SKM-1 (cell line): ENCODE results near the gene RXFP4.
A peak's percentile ranks its signal among the peaks of the same experiment; 100 is the strongest.

Experiments
- DNase-seq: peaks from one replicate; lab custom pipeline; 2025; ENCODE audit not compliant: unreplicated experiment; lab: John Stamatoyannopoulos, UW

RXFP4 gene

DNA sequence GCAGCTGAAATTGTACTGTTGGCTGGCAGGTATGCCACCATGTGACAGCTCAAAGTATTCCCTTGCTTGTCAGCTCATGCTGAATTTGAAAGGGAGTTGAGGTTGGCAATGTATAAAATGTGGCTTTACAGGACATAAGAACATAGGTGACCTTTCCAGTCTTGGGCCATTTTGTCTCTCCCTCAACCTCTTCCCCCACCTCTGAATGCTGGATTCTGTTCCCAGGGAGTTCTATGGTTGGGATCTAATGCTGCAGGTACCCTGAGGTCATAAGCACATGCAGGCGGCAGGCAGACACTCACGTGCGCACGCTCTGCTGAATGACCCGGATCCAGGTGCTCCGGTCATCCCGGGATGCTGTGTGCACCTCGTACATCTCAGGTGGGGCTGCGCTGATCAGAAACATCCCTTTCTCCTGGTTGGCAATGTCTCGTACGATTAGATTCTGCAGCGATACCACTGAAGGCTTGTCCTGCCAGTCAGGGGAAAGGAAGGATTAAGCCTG is 16.0 kb downstream of the RXFP4 start:
- DNase-seq: no peak

GRCh38 chr1:155960081-155960745 is 18.8 kb downstream of the RXFP4 start:
- DNase-seq: no peak

GRCh38 chr1:155961937-155962336 is 20.5 kb downstream of the RXFP4 start:
- no peak for DNase-seq

DNA sequence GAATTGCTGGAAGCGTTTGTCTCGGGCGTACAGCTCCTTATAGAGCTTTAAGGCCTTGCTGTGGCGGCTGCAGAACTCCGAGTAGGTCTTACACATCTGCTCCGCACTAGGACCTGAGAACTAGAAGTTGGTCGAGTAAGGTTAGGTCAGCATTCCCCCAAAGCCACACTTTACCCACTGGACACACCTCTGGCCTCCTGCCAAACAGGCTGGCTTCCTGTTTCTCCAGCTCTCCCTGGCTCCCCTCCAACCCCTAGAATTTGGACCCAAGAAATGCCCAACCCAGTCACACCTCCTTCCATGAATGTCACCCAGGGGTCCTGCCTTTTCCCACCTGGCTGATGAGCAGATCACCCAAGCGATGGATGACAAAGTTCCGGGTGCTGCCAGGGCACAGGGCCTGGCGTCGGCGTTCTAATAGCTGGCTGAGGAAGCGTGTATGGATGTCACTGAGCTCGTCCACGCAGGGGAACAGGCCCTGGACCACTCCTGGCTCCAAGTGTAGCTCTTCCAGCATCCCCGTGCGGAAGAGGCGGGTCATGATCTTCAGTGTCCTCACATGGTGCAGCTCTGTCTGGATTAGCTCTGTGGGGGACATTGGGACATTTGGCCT is 21.3 kb downstream of the RXFP4 start:
- no peak for DNase-seq

GRCh38 chr1:155964193-155964592 is 22.8 kb downstream of the RXFP4 start:
- DNase-seq: no peak

DNA sequence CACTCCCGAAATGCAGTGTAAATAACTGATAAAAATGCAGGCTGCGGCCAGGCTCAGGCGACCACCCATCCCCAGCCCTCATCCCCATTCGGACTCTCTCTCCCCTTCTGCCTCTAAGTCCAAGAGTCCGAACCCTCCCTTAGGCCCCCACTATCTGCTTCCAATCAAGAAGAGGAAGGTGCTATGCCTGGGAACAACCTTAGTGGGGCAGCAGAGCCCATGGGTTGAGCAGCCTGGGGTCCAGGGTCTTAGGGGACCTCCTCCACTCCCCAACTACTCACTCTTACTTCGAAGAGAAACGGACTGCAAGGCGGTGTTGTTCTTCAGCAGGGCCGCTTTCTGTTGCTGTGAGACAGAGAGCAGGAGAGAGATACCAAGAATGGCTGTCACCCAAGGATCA is 24.7 kb downstream of the RXFP4 start:
- no peak for DNase-seq

DNA sequence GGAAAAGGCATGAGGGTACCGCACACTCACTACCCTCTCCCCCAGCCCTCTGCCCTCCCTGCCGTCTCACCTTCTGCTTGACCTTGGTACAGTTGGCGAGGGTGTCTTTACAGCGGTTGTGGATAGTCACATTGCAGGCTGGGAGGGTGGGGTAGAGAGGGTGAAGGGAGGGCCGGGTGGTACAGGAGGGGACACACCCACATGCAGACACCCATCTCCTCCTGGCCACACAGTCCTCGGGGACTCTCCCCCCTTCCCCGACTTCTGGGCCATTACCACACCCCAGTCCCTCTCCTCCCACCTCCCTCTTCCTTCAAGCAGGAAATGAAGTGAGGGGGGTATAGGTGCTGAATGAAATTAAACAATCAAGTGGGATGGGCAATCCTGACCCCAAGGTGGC is 25.3 kb downstream of the RXFP4 start:
- DNase-seq: no peak

- no peak for DNase-seq
Measured at GRCh38 chr1:155967341-155968050, 26.1 kb downstream of the RXFP4 start.

DNA sequence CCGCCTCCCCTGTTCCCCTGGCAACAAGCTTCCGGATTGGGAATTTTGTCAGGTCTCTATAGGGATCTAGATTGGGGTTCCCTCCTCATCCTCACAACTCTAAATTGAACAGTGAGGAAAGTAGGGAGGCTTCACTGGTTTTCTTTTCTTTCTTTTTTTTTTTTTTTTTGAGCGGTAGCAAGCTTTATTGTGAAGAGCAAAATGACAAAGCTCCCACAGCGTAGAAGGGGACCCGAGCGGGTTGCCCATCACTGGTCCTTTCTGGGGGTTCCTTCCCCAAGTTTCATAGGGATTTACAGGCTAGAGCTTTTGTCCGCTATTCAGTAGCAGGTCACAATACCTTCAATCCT is 26.6 kb downstream of the RXFP4 start:
- DNase-seq: no peak

GRCh38 chr1:155968670-155969069 is 27.2 kb downstream of the RXFP4 start:
- no peak for DNase-seq

DNA sequence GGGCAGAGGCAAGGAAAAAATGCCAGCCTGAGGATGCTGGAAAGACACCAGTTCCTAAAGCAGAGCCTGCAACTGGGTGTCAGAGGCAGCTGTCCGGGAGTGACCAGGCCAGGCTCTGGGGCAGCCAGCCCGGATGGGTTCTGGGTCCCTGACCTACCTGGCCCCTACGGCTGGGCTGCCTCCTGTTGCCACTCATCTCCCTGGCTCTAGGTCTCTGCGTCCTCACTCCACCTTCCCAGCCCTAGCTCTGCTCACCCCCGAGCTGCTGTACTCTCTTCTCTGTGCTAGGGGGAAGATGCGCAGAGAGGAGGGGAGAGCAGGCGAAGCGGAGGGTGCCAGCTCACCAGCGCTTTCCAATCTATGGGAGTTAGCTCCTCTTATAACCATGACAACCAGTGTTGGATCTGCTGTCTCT is 27.9 kb downstream of the RXFP4 start:
- DNase-seq: no peak

GRCh38 chr1:155970531-155971167 is 29.2 kb downstream of the RXFP4 start:
- DNase-seq: peak; percentile 95

- no peak for DNase-seq
Measured at GRCh38 chr1:155971910-155972809, 30.7 kb downstream of the RXFP4 start.

GRCh38 chr1:155973723-155974122 is 32.3 kb downstream of the RXFP4 start:
- DNase-seq: no peak

GRCh38 chr1:155974208-155975115 is 33.0 kb downstream of the RXFP4 start:
- no peak for DNase-seq

- DNase-seq: no peak
Measured at GRCh38 chr1:155975375-155976061, 34.1 kb downstream of the RXFP4 start.

- peak; percentile 94 for DNase-seq
Measured at GRCh38 chr1:155976062-155976912, 34.8 kb downstream of the RXFP4 start.
